ENCODE data around the gene KLHL8. TPM values are rescaled to one million over a fixed set of nuclear protein-coding genes. Genes with fewer than 3 reads are reported as not detected.

KLHL8 gene
- total and polyA plus RNA-seq, 2 donors (not counting 3 experiments of a cell fraction or from before 2014, with no cell fraction given) = 1.7 to 9.0 TPM

DNA sequence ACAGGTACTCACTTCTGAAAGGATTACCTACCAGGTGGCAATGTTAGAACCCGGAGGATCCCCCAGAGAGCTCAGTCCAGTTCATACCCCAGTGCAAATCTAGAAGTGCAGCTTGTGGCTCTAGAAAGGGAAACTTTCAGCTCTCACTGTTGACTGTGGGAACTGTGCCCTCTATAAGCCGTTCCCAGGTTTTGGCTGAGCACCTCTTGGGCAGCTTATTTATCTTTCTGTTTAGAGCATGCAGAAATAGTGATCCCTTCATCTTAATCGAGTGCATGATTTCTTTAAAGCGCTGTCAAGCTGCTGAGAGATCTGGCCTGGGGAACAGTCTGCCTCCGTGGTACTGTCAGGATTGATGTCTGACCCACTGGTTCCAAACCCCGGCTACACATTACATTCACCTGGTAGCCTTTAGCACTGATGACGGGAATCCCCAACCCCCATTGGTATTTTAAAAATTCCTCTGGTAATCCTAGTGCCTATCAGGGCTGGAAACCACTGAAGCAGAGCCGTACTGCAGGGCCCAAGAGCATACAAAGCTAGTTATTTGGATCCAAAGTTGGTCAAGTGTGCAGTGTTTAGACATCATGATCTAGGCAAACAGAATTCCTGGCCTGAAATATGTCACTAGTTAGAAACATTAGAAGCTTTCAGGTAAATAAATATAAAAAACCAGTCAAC, 103.2 kb downstream of the KLHL8 start:
- TF ChIP-seq, protein P1, sequence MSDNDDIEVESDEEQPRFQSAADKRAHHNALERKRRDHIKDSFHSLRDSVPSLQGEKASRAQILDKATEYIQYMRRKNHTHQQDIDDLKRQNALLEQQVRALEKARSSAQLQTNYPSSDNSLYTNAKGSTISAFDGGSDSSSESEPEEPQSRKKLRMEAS (IDR thresholded peaks at IDR 0.05; ENCODE audit: insufficient read depth, insufficient read length) = no peak
- TF ChIP-seq FOS (IDR thresholded peaks at IDR 0.05; ENCODE audit: borderline replicate concordance, insufficient read depth, low read length) (no peak), EZH2 (IDR thresholded peaks at IDR 0.05; ENCODE audit: borderline replicate concordance, low read depth, low read length, severe bottlenecking) (no peak), GATA2 (IDR thresholded peaks at IDR 0.05; ENCODE audit: insufficient read depth, insufficient read length, low read depth, low read length) (no peak)
- BruUV-seq (replicated peaks) = no TSS peak
- Histone ChIP-seq H3K4me2 (ENCODE audit: insufficient read depth, low read length) (no peak overlapping the region), H3K4me1 (ENCODE audit: control insufficient read depth, extremely low read depth, insufficient read depth, low read length) (peaks cover 25% of the 10 kb centered on the region), H3K79me2 (ENCODE audit: control insufficient read depth, insufficient read depth, low read length) (peaks cover 8% of the 10 kb centered on the region), H3K36me3 (ENCODE audit: control insufficient read depth in 2 of 2, extremely low read depth in 1 of 2, insufficient read depth in 2 of 2, low read length in 2 of 2) (peaks cover 12 to 25% of the 10 kb centered on the region in 2 experiments), H4K20me1 (replicated peaks; ENCODE audit: control insufficient read depth, extremely low read depth, insufficient read depth, low read length) (no peaks in the 10 kb centered on the region), H3K9me3 (replicated peaks; ENCODE audit: control insufficient read depth, insufficient read depth, low read length) (no peaks in the 10 kb centered on the region), H3K4me3 (replicated peaks in 1 of 3; ENCODE audit: insufficient read depth in 1 of 3, low read depth in 1 of 3, low read length in 3 of 3) (no peak overlapping the region), H3K27me3 (ENCODE audit: control insufficient read depth in 2 of 2, insufficient read depth in 2 of 2, low read length in 2 of 2) (no peaks in the 10 kb centered on the region), H2AFZ (ENCODE audit: low read depth, low read length) (no peak overlapping the region), H3K27ac (ENCODE audit: insufficient read depth, low read depth, low read length) (no peak overlapping the region), H3K9ac (replicated peaks; ENCODE audit: extremely low read depth, insufficient read depth, low read length) (no peak overlapping the region), H3K9me1 (replicated peaks; ENCODE audit: control insufficient read depth, extremely low read depth, insufficient read depth, low read length) (no peaks in the 10 kb centered on the region)
- ChIA-PET CTCF (interaction anchor here (1.2 to 5.7 kb wide), 4 partner anchors 9 to 194 kb away, joined by 3 to 40 read pairs (median 4); partner anchors contain the start of gene AFF1), POLR2A (no interaction called here)
- DNase-seq (ENCODE audit: low read depth, low spot score) (no peak), FAIRE-seq (no peak)
- intact Hi-C loops (cut with micrococcal nuclease) = no loop called here
- dilution Hi-C loops (cut with MboI; ENCODE audit: extremely low pct_ligation_motif_present, low sequenced_read_pairs) = loop anchor here (25.0 kb wide), 1 partner anchor 205 kb away; no protein-coding TSS in a partner anchor

DNA sequence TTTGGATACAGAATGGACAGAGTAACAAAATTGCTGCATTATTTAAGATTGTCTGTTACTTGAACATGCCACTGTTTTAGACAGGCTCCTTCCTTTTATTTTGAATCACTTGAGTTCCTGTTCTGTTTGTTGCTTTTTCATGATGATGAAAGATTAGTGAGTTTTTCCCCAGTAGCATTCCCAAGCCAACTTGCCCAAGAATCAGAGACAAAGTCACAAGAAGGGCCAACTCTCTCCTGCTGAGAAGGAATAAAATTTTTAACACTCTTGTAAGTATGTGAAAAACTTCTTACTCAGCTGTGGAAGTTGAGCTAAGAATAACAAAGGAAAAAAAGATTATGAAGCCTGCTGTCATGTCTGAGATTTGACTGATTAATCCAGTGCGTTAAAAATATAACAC, 104.2 kb downstream of the KLHL8 start:
- no peaks in the 10 kb centered on the region for H3K9me1 ChIP-seq (replicated peaks; ENCODE audit: control insufficient read depth, extremely low read depth, insufficient read depth, low read length)
- no TSS peak for BruUV-seq (replicated peaks)
- H3K4me3 ChIP-seq (replicated peaks in 1 of 3; ENCODE audit: insufficient read depth in 1 of 3, low read depth in 1 of 3, low read length in 3 of 3) = no peak overlapping the region
- TF ChIP-seq GATA2 (IDR thresholded peaks at IDR 0.05; ENCODE audit: insufficient read depth, insufficient read length, low read depth, low read length) (no peak), MYC (IDR thresholded peaks at IDR 0.05; ENCODE audit: low read depth, low read length) (no peak), POLR2AphosphoS5 (IDR thresholded peaks at IDR 0.05; ENCODE audit: insufficient read depth, low read depth, low read length) (no peak), FOS (IDR thresholded peaks at IDR 0.05; ENCODE audit: borderline replicate concordance, insufficient read depth, low read length) (no peak), POLR2A (IDR thresholded peaks at IDR 0.05; ENCODE audit: low read depth, low read length) (no peak), JUN (IDR thresholded peaks at IDR 0.05; ENCODE audit: borderline replicate concordance, insufficient read depth, insufficient read length, low read depth) (no peak), EZH2 (IDR thresholded peaks at IDR 0.05; ENCODE audit: borderline replicate concordance, low read depth, low read length, severe bottlenecking) (no peak)
- TF ChIP-seq, protein P2, sequence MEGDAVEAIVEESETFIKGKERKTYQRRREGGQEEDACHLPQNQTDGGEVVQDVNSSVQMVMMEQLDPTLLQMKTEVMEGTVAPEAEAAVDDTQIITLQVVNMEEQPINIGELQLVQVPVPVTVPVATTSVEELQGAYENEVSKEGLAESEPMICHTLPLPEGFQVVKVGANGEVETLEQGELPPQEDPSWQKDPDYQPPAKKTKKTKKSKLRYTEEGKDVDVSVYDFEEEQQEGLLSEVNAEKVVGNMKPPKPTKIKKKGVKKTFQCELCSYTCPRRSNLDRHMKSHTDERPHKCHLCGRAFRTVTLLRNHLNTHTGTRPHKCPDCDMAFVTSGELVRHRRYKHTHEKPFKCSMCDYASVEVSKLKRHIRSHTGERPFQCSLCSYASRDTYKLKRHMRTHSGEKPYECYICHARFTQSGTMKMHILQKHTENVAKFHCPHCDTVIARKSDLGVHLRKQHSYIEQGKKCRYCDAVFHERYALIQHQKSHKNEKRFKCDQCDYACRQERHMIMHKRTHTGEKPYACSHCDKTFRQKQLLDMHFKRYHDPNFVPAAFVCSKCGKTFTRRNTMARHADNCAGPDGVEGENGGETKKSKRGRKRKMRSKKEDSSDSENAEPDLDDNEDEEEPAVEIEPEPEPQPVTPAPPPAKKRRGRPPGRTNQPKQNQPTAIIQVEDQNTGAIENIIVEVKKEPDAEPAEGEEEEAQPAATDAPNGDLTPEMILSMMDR (IDR thresholded peaks at IDR 0.05; ENCODE audit: extremely low read depth in 1 of 2, insufficient read depth in 1 of 2, low read depth in 1 of 2, low read length in 2 of 2) = no peak
- TF ChIP-seq, protein P1 (IDR thresholded peaks at IDR 0.05; ENCODE audit: insufficient read depth, insufficient read length) = no peak
- intact Hi-C loops (cut with micrococcal nuclease) = no loop called here
- dilution Hi-C loops (cut with MboI; ENCODE audit: extremely low pct_ligation_motif_present, low sequenced_read_pairs) = loop anchor here (25.0 kb wide), 1 partner anchor 204 kb away; no protein-coding TSS in a partner anchor
- peaks cover 12 to 26% of the 10 kb centered on the region in 2 experiments for H3K36me3 ChIP-seq (ENCODE audit: control insufficient read depth in 2 of 2, extremely low read depth in 1 of 2, insufficient read depth in 2 of 2, low read length in 2 of 2)
- no peaks in the 10 kb centered on the region for H4K20me1 ChIP-seq (replicated peaks; ENCODE audit: control insufficient read depth, extremely low read depth, insufficient read depth, low read length)
- H3K9ac ChIP-seq (replicated peaks; ENCODE audit: extremely low read depth, insufficient read depth, low read length) = no peak overlapping the region
- no peaks in the 10 kb centered on the region for H3K9me3 ChIP-seq (replicated peaks; ENCODE audit: control insufficient read depth, insufficient read depth, low read length)
- CTCF ChIA-PET = interaction anchor here (1.6 to 3.8 kb wide), 4 partner anchors 8 to 194 kb away, joined by 3 to 20 read pairs (median 4); no protein-coding TSS in a partner anchor
- FAIRE-seq (no peak), DNase-seq (ENCODE audit: low read depth, low spot score) (no peak)
- no peak overlapping the region for H3K27ac ChIP-seq (ENCODE audit: insufficient read depth, low read depth, low read length)
- no peak overlapping the region for H2AFZ ChIP-seq (ENCODE audit: low read depth, low read length)
- peaks cover 27% of the 10 kb centered on the region for H3K4me1 ChIP-seq (ENCODE audit: control insufficient read depth, extremely low read depth, insufficient read depth, low read length)
- POLR2A ChIA-PET = no interaction called here
- no peaks in the 10 kb centered on the region for H3K27me3 ChIP-seq (ENCODE audit: control insufficient read depth in 2 of 2, insufficient read depth in 2 of 2, low read length in 2 of 2)
- H3K4me2 ChIP-seq (ENCODE audit: insufficient read depth, low read length) = no peak overlapping the region
- peaks cover 6% of the 10 kb centered on the region for H3K79me2 ChIP-seq (ENCODE audit: control insufficient read depth, insufficient read depth, low read length)
